Measurements from ENCODE around the gene FSTL1.
"Not testable (repeated sequence)": the region's sequence is repeated elsewhere in the genome, so short reads cannot be mapped to it uniquely, and the experiment has no call there.

FSTL1 gene

DNA sequence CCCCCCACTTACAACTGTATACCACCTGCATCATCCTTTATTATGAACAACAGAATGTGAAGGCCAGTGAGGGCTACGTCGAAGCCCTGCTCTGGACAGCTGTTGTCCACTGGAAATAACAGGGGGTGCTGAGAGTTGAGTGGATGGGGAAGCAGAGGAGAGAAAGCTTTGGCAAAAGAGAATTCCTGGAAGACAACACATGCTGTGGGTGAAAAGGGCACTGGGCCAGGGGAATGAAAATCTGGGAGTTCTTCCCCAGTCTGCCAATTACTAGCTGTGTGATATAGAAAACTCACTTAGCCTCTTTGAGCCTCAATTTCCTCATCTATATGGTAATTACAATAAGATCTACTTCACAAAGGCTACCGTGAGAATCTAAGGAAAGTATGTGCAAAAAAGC is 40.7 kb downstream of the FSTL1 start:
- H3K4me3 ChIP-seq = no peak overlapping the region
- no peaks in the 10 kb centered on the region for H3K9me3 ChIP-seq
- no peak for DNase-seq (ENCODE audit: low spot score in 2 of 2)
- H3K4me1 ChIP-seq = no peaks in the 10 kb centered on the region
- peaks cover 40% of the 10 kb centered on the region for H3K36me3 ChIP-seq (replicated peaks)
- in situ Hi-C loops (cut with MboI; ENCODE audit: low sequenced_read_pairs) = loop anchor here (25.0 kb wide), 1 partner anchor 523 kb away; no protein-coding TSS in a partner anchor
- H3K27me3 ChIP-seq (ENCODE audit: low read depth) = no peaks in the 10 kb centered on the region

DNA sequence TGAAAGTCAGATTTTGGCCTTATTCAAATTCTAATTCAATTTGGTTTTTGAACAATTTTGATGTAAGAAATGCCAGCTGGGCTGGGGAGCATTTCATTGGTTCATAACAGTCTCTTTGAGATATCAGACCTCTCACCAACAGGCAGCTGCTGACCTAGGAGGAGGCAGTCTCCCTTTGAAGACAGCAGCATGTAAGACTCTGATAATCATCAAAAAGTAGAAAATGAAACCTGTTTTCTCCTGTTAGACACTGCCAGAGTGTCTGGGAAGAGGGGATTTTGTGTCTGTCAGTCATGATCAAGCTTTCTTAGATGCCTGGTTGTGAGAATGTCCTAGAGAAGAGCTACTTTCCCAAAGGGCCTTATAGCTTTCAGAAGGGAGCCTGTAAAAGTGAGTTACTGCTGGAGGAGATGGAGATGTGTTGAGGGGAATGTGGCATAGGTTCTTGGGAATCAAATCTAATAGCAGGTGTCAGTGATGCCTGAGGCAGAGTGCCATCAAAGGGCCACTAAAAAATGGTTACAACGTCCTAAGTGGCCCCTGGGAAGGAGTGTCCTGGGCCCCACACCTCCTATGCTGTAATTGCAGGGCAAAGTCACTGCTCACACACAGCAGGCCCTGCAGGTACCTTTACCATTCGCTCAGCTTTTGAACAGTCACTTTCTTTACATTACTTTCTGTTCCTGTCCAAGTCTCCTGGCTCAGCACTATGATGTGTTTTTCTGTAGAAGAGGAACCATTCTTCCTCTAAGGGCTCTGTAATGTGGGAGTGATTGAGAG is 43.1 kb downstream of the FSTL1 start:
- Histone ChIP-seq H3K9me3 (no peaks in the 10 kb centered on the region), H3K4me1 (no peaks in the 10 kb centered on the region), H3K4me3 (no peak overlapping the region), H3K27me3 (ENCODE audit: low read depth) (no peaks in the 10 kb centered on the region), H3K36me3 (replicated peaks) (peaks cover 51% of the 10 kb centered on the region)
- in situ Hi-C loops (cut with MboI; ENCODE audit: low sequenced_read_pairs) = loop anchor here (10.0 to 25.0 kb wide), 2 partner anchors 163 to 520 kb away; no protein-coding TSS in a partner anchor
- DNase-seq (ENCODE audit: low spot score in 2 of 2) = no peak

DNA sequence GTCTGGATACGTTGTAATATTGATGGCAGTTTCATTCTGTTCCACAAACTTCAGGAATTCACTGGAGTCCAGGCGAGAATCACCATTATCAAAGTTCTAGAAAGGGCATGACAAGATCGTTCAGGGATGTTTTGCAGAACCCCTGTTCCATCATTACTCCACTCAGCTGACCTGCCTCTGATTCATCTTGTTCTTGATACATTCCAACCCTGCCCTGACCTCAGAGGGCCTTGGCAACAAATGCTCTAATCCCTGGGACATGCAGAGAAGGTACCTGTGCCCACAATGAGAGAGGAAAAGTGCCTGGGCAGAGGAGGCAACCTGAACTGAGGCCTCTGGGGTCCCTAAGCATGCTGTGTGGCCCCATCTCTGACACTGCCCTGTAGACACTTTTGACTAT is 45.9 kb downstream of the FSTL1 start:
- no peak overlapping the region for H3K4me3 ChIP-seq
- peaks cover 51% of the 10 kb centered on the region for H3K36me3 ChIP-seq (replicated peaks)
- H3K9me3 ChIP-seq = no peaks in the 10 kb centered on the region
- H3K4me1 ChIP-seq = no peaks in the 10 kb centered on the region
- DNase-seq (ENCODE audit: low spot score in 2 of 2) = no peak
- H3K27me3 ChIP-seq (ENCODE audit: low read depth) = no peaks in the 10 kb centered on the region
- in situ Hi-C loops (cut with MboI; ENCODE audit: low sequenced_read_pairs) = loop anchor here (10.0 to 25.0 kb wide), 2 partner anchors 160 to 518 kb away; no protein-coding TSS in a partner anchor

DNA sequence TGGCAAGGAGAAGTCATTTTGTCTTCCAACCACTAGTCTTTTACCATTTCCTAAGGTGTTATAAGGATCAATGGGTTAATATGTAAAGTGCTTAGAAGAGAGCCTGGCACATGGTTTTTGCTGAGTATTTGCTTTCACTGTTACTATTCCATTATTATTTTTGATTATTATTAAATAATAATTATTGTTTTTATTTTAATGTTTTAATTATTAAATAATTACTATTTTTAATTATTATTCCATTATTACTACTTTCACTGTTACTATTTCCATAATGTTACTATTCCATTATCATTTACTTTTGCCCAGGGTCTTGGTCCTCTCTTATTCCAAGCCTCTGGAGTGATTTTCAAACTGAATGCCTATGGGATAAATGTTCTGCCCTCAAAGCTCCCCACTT is 48.5 kb downstream of the FSTL1 start:
- Histone ChIP-seq H3K27me3 (ENCODE audit: low read depth) (no peaks in the 10 kb centered on the region), H3K9me3 (no peaks in the 10 kb centered on the region), H3K4me3 (no peak overlapping the region), H3K4me1 (no peaks in the 10 kb centered on the region), H3K36me3 (replicated peaks) (peaks cover 52% of the 10 kb centered on the region)
- no peak for DNase-seq (ENCODE audit: low spot score in 2 of 2)
- in situ Hi-C loops (cut with MboI; ENCODE audit: low sequenced_read_pairs) = loop anchor here (10.0 to 25.0 kb wide), 2 partner anchors 157 to 515 kb away; no protein-coding TSS in a partner anchor

- Histone ChIP-seq H3K4me1 (no peaks in the 10 kb centered on the region), H3K27me3 (ENCODE audit: low read depth) (no peaks in the 10 kb centered on the region), H3K4me3 (no peak overlapping the region), H3K9me3 (no peaks in the 10 kb centered on the region), H3K36me3 (replicated peaks) (peaks cover 53% of the 10 kb centered on the region)
- no peak for DNase-seq (ENCODE audit: low spot score in 2 of 2)
- in situ Hi-C loops (cut with MboI; ENCODE audit: low sequenced_read_pairs) = no loop called here
Observed at GRCh38 chr3:120399372-120399771, 51.4 kb downstream of the FSTL1 start.

GRCh38 chr3:120396469-120396868 is 54.3 kb downstream of the FSTL1 start:
- H3K36me3 ChIP-seq (replicated peaks) = peaks cover 37% of the 10 kb centered on the region
- in situ Hi-C loops (cut with MboI; ENCODE audit: low sequenced_read_pairs) = no loop called here
- no peaks in the 10 kb centered on the region for H3K4me1 ChIP-seq
- H3K4me3 ChIP-seq = no peak overlapping the region
- no peaks in the 10 kb centered on the region for H3K9me3 ChIP-seq
- no peaks in the 10 kb centered on the region for H3K27me3 ChIP-seq (ENCODE audit: low read depth)
- DNase-seq (ENCODE audit: low spot score in 2 of 2) = no peak

DNA sequence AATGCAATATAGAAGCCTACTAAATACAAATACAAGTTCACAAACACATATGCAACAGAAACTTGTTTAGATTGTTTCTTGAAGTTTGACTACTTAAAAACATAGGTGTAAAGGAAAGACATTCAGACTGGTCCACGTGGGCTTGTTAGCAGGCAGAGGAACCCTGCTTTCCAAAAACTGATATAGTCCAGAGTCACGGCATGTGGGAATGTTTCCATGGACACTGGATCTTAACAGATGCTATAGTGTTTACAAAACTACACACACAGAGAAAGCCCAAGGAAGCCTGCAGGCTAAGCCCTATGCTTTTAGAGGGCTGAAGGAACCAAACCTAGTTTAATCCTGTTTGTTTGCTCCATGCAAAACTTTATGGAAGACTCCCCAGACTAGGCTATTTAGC is 56.4 kb downstream of the FSTL1 start:
- no peaks in the 10 kb centered on the region for H3K9me3 ChIP-seq
- H3K27me3 ChIP-seq (ENCODE audit: low read depth) = no peaks in the 10 kb centered on the region
- H3K36me3 ChIP-seq (replicated peaks) = peaks cover 27% of the 10 kb centered on the region
- DNase-seq (ENCODE audit: low spot score in 2 of 2) = no peak
- H3K4me3 ChIP-seq = no peak overlapping the region
- in situ Hi-C loops (cut with MboI; ENCODE audit: low sequenced_read_pairs) = no loop called here
- no peaks in the 10 kb centered on the region for H3K4me1 ChIP-seq

DNA sequence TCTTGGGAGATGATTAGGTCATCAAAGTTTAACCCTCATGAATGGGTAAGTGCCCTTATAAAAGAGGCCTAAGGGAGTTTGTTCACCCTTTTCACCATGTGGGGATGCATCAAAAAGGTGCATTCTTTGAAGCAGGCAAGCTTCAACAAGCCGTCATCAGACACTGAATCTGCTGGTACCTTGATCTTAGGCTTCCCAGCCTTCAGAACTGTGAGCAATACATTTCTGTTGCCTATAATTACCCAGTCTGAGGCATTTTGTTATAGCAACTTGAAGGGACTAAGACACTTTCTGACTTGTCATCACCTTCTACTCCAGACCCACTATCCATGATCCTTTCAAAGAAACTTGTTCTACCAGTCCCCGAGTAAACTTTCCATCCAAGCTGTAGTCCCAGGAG is 57.0 kb downstream of the FSTL1 start:
- DNase-seq (ENCODE audit: low spot score in 2 of 2) = no peak
- Histone ChIP-seq H3K36me3 (replicated peaks) (peaks cover 21% of the 10 kb centered on the region), H3K4me3 (no peak overlapping the region), H3K9me3 (no peaks in the 10 kb centered on the region), H3K27me3 (ENCODE audit: low read depth) (no peaks in the 10 kb centered on the region), H3K4me1 (no peaks in the 10 kb centered on the region)
- in situ Hi-C loops (cut with MboI; ENCODE audit: low sequenced_read_pairs) = no loop called here

- H3K27me3 ChIP-seq (ENCODE audit: low read depth) = no peaks in the 10 kb centered on the region
- H3K4me1 ChIP-seq = no peaks in the 10 kb centered on the region
- H3K9me3 ChIP-seq = no peaks in the 10 kb centered on the region
- DNase-seq (ENCODE audit: low spot score in 2 of 2) = no peak
- peaks cover 17% of the 10 kb centered on the region for H3K36me3 ChIP-seq (replicated peaks)
- no peak overlapping the region for H3K4me3 ChIP-seq
- in situ Hi-C loops (cut with MboI; ENCODE audit: low sequenced_read_pairs) = no loop called here
Observed at GRCh38 chr3:120393243-120393642, 57.5 kb downstream of the FSTL1 start.

GRCh38 chr3:120382941-120383447 is 67.8 kb downstream of the FSTL1 start:
- no peak overlapping the region for H3K4me3 ChIP-seq
- no peaks in the 10 kb centered on the region for H3K27me3 ChIP-seq (ENCODE audit: low read depth)
- no peaks in the 10 kb centered on the region for H3K36me3 ChIP-seq (replicated peaks)
- no peak for DNase-seq (ENCODE audit: low spot score in 2 of 2)
- H3K9me3 ChIP-seq = no peaks in the 10 kb centered on the region
- no peaks in the 10 kb centered on the region for H3K4me1 ChIP-seq
- in situ Hi-C loops (cut with MboI; ENCODE audit: low sequenced_read_pairs) = no loop called here

DNA sequence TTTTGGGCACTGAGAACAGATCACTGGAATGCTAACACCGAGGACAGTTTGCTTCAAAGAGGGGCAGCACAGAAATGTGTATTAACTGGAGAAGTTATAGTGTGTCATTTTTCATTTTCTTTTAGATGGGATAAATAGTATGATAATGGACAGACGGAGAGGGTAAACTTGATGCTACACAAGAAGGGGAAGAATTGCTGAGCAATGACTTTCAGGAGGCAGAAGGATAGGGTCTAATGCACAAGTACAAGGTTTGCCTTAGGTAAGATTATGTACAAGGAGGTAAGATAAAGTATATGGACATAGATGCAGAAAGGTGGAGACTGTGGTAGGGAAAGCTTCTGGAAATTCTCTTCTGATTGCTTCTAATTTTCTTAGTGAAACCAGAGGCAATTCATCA is 69.3 kb downstream of the FSTL1 start:
- no peak overlapping the region for H3K4me3 ChIP-seq
- no peak for DNase-seq (ENCODE audit: low spot score in 2 of 2)
- no peaks in the 10 kb centered on the region for H3K36me3 ChIP-seq (replicated peaks)
- in situ Hi-C loops (cut with MboI; ENCODE audit: low sequenced_read_pairs) = no loop called here
- H3K9me3 ChIP-seq = no peaks in the 10 kb centered on the region
- no peaks in the 10 kb centered on the region for H3K4me1 ChIP-seq
- no peaks in the 10 kb centered on the region for H3K27me3 ChIP-seq (ENCODE audit: low read depth)

- in situ Hi-C loops (cut with MboI; ENCODE audit: low sequenced_read_pairs); H3K9me3 ChIP-seq; H3K36me3 ChIP-seq (replicated peaks); H3K27me3 ChIP-seq (ENCODE audit: low read depth); DNase-seq (ENCODE audit: low spot score in 2 of 2); H3K4me1 ChIP-seq; H3K4me3 ChIP-seq: not testable (repeated sequence)
Observed at GRCh38 chr3:120377948-120378347, 72.8 kb downstream of the FSTL1 start.

DNA sequence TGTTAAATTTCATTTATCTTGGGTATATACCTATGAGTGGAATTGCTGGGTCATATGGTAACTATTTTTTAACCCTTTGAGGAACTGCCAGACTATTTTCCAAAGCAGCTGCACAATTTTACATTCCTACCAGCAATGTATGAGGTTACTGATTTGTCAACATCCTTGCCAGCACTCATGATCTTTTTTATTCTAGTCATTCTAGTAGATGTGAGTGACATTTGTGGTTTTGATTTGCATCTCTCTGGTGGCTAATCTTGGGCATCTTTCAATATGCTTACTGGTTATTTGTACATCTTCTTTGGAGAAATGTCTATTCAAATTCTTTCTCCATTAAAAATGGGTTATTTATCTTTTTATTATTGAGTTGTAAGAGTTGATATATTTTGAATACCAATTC is 80.3 kb downstream of the FSTL1 start:
- H3K4me3 ChIP-seq = no peak overlapping the region
- in situ Hi-C loops (cut with MboI; ENCODE audit: low sequenced_read_pairs) = no loop called here
- H3K9me3 ChIP-seq = no peaks in the 10 kb centered on the region
- DNase-seq (ENCODE audit: low spot score in 2 of 2) = no peak
- H3K27me3 ChIP-seq (ENCODE audit: low read depth) = peaks cover 16% of the 10 kb centered on the region
- H3K4me1 ChIP-seq = no peaks in the 10 kb centered on the region
- no peaks in the 10 kb centered on the region for H3K36me3 ChIP-seq (replicated peaks)

- Histone ChIP-seq H3K27me3 (ENCODE audit: low read depth) (peaks cover 16% of the 10 kb centered on the region), H3K9me3 (no peaks in the 10 kb centered on the region), H3K4me1 (no peaks in the 10 kb centered on the region), H3K4me3 (no peak overlapping the region), H3K36me3 (replicated peaks) (no peaks in the 10 kb centered on the region)
- DNase-seq (ENCODE audit: low spot score in 2 of 2) = no peak
- in situ Hi-C loops (cut with MboI; ENCODE audit: low sequenced_read_pairs) = no loop called here
Observed at GRCh38 chr3:120369037-120369467, 81.7 kb downstream of the FSTL1 start.

Measured in HAP-1 (cell line).